Common myeloid progenitor, CD34-positive (primary cell): ENCODE measurements around the gene CCDC170.
A peak's percentile ranks its signal among the peaks of the same experiment; 100 is the strongest.
"Not testable (repeated sequence)": the region's sequence is repeated elsewhere in the genome, so short reads cannot be mapped to it uniquely, and the experiment has no call there.

Experiments used
- CTCF ChIA-PET: fragments of 350-600 bp; sonication (Branson Sonifier 250); formaldehyde crosslinking; loops from one replicate; lab custom pipeline; 2021; ENCODE audit warnings: antibody characterized with exemption; lab: Charles Lee
- POLR2A ChIA-PET: fragments of 350-600 bp; sonication (Branson Sonifier 250); formaldehyde crosslinking; loops from one replicate; lab custom pipeline; 2021; ENCODE audit warnings: antibody characterized with exemption; lab: Charles Lee
- DNase-seq, 3 donors: peaks; one replicate each; pipeline versions ENCODE4 v3.0.0 to v3.0.0-alpha.2; 2013
- H3K27ac ChIP-seq, 2 experiments: 1 replicate in 1 of 2; 2 replicates in 1 of 2; pipeline ENCODE4 v1.7.0; 2013; ENCODE audit warnings: inconsistent platforms in 2 of 2, low read length in 2 of 2, mild to moderate bottlenecking in 2 of 2, low read depth in 1 of 2, moderate library complexity in 1 of 2; ENCODE audit not compliant: severe bottlenecking in 2 of 2, insufficient read depth in 1 of 2, poor library complexity in 1 of 2
- H3K27me3 ChIP-seq, 5 experiments: replicated peaks in 2 of 5; 1 replicate in 3 of 5; 2 replicates in 2 of 5; pipeline versions ENCODE4 v1.6.1 to v1.7.0; 2013; ENCODE audit warnings: low read length in 4 of 5, mild to moderate bottlenecking in 2 of 5, moderate library complexity in 2 of 5, inconsistent platforms in 1 of 5; ENCODE audit not compliant: insufficient read depth in 5 of 5, control insufficient read depth in 4 of 5
- H3K36me3 ChIP-seq, 4 experiments: 1 replicate in 2 of 4; 2 replicates in 2 of 4; pipeline versions ENCODE4 v1.6.1 to v1.7.0; 2013; ENCODE audit warnings: low read length in 3 of 4, control low read depth in 1 of 4, mild to moderate bottlenecking in 1 of 4; ENCODE audit not compliant: control insufficient read depth in 4 of 4, insufficient read depth in 4 of 4
- H3K4me1 ChIP-seq, 4 experiments: 1 replicate in 3 of 4; 2 replicates in 1 of 4; pipeline versions ENCODE4 v1.6.1 to v1.7.1; 2013; ENCODE audit warnings: low read length in 3 of 4, mild to moderate bottlenecking in 3 of 4, control low read depth in 1 of 4, inconsistent platforms in 1 of 4, moderate library complexity in 1 of 4; ENCODE audit not compliant: control insufficient read depth in 4 of 4, insufficient read depth in 4 of 4; ENCODE audit errors: control extremely low read depth in 1 of 4
- H3K4me3 ChIP-seq, 7 experiments: 1 replicate in 4 of 7; 2 replicates in 3 of 7; pipeline versions ENCODE4 v1.5.1 to v1.7.0; 2013; ENCODE audit warnings: mild to moderate bottlenecking in 7 of 7, low read length in 6 of 7, moderate library complexity in 6 of 7, inconsistent platforms in 2 of 7, low read depth in 2 of 7, control low read depth in 1 of 7; ENCODE audit not compliant: insufficient read depth in 4 of 7, control insufficient read depth in 1 of 7; ENCODE audit errors: extremely low read depth in 1 of 7
- H3K9me3 ChIP-seq, 5 experiments: 1 replicate in 4 of 5; 2 replicates in 1 of 5; pipeline versions ENCODE4 v1.6.1 to v1.7.1; 2013; ENCODE audit warnings: low read length in 4 of 5, mild to moderate bottlenecking in 2 of 5, inconsistent platforms in 1 of 5, low read depth in 1 of 5, moderate library complexity in 1 of 5; ENCODE audit not compliant: control insufficient read depth in 4 of 5, insufficient read depth in 2 of 5; ENCODE audit errors: control extremely low read depth in 1 of 5
- WGBS: methylation state at CpG from one replicate; pipeline ENCODE4 v1.1.5; 2013; ENCODE audit not compliant: insufficient coverage; 5-methylcytosine and 5-hydroxymethylcytosine counted together

Gene CCDC170

DNA sequence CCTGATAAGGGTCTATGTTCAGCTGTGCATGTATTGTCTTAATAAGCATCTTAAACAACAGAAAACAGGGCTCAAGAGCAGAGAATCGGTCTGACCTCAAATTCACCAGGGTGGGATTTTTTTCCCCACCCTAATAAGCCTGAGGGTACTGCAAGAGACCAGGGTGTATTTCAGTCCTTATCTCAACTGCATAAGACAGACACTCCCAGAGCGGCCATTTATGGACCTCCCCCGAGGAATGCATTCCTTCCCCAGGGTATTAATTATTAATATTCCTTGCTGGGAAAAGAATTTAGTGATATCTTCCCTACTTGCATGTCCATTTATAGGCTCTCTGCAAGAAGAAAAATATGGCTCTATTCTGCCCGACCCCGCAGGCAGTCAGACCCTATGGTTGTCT lies 25.2 kb downstream of the CCDC170 start:
- H3K4me1 ChIP-seq, H3K36me3 ChIP-seq, POLR2A ChIA-PET, CTCF ChIA-PET, H3K4me3 ChIP-seq, H3K27me3 ChIP-seq, H3K27ac ChIP-seq: not testable (repeated sequence)
- WGBS = 100% methylated on average over 2 of the region's 5 CpGs
- peaks cover 0 to 29% (median 13%) of the 10 kb centered on the region in 5 experiments for H3K9me3 ChIP-seq
- DNase-seq = peak in 1 of 3 donors; percentile 5

- ChIA-PET CTCF (interaction anchor here (1.4 kb wide), 1 partner anchor 10 kb away, joined by 4 read pairs; no protein-coding TSS in a partner anchor), POLR2A (no interaction called here)
- Histone ChIP-seq H3K4me3 (no peak overlapping the region), H3K4me1 (no peaks in the 10 kb centered on the region), H3K27ac (no peak overlapping the region), H3K27me3 (no peaks in the 10 kb centered on the region), H3K36me3 (no peaks in the 10 kb centered on the region), H3K9me3 (peaks cover 2 to 29% (median 12%) of the 10 kb centered on the region in 5 experiments)
- DNase-seq = no peak
- WGBS = no CpG with 5 or more reads among the region's 1 CpG
Measured at GRCh38 chr6:151523034-151523433, 29.2 kb downstream of the CCDC170 start.

DNA sequence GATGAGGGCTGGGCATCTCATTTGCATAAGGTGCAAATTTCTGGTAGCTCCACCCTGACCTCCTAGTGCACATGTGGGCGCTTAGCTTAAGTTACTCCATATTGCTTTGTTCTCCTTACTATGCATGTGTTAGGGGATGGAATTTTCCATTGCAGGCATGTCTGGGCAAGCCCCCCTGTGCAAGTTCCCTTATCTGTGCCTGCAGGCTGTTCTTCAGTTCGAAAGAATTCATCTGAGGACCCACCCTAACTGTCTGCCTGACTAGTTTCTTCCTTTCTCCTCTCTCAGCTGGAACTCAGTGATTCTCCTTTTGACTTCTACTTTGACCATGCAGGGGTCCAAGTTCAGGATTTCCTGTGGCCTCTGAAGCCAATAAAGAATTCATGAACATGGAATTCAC lies 30.2 kb downstream of the CCDC170 start:
- Histone ChIP-seq H3K4me1 (no peaks in the 10 kb centered on the region), H3K27me3 (no peaks in the 10 kb centered on the region), H3K4me3 (no peak overlapping the region), H3K27ac (no peak overlapping the region), H3K36me3 (no peaks in the 10 kb centered on the region), H3K9me3 (peaks cover 2 to 20% (median 10%) of the 10 kb centered on the region in 5 experiments)
- POLR2A ChIA-PET = no interaction called here
- 73% methylated on average over 2 of the region's 2 CpGs for WGBS
- no peak for DNase-seq
- CTCF ChIA-PET = interaction anchor here (1.4 kb wide), 1 partner anchor 9 kb away, joined by 4 read pairs; no protein-coding TSS in a partner anchor

- H3K9me3 ChIP-seq = peaks cover 0 to 8% (median 0%) of the 10 kb centered on the region in 5 experiments
- H3K27ac ChIP-seq = no peak overlapping the region
- H3K4me3 ChIP-seq = no peak overlapping the region
- ChIA-PET POLR2A (no interaction called here), CTCF (no interaction called here)
- no peaks in the 10 kb centered on the region for H3K27me3 ChIP-seq
- DNase-seq = no peak
- H3K36me3 ChIP-seq = no peaks in the 10 kb centered on the region
- WGBS = no CpG with 5 or more reads among the region's 3 CpGs
- no peaks in the 10 kb centered on the region for H3K4me1 ChIP-seq
Measured at GRCh38 chr6:151534576-151534975, 40.8 kb downstream of the CCDC170 start.

DNA sequence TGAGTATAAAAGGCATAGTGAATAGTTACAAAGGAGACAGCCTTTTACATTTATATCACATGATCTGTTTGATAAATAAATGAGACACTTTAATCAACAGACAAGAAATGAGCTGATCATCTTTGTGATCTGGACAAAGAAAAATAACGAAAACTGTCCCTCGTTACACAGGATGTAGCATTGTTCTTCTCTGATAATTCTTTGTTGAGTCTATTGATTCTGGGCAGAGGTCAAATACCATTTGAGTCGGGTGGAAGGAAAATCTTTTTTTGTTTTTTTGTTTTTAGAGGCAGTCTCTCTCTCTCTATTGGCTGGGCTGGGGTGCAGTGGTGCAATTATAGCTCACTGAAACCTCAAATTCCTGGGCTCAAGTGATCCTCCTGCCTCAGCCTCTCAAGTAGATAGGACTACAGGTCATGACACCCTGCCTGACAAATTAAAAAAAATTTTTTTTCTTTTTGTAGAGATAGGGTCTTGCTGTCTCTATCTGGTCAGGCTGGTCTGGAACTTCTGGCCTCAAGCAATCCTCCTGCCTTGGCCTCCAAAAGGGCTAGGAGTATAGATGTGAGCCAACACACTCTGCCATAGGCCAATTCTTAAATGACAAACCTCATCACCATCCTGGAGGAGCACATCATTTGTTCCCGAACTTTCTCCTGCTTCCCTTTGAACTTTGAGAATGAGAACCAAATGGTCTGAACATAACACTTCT lies 41.8 kb downstream of the CCDC170 start:
- H3K27ac ChIP-seq = no peak overlapping the region
- WGBS = 100% methylated on average over 3 of the region's 4 CpGs
- no peak overlapping the region for H3K4me3 ChIP-seq
- DNase-seq = no peak
- no peaks in the 10 kb centered on the region for H3K4me1 ChIP-seq
- H3K36me3 ChIP-seq = no peaks in the 10 kb centered on the region
- peaks cover 0 to 18% (median 3%) of the 10 kb centered on the region in 5 experiments for H3K9me3 ChIP-seq
- POLR2A ChIA-PET = no interaction called here
- H3K27me3 ChIP-seq = no peaks in the 10 kb centered on the region
- CTCF ChIA-PET = no interaction called here

- no peaks in the 10 kb centered on the region for H3K27me3 ChIP-seq
- peaks cover 0 to 21% (median 3%) of the 10 kb centered on the region in 5 experiments for H3K9me3 ChIP-seq
- ChIA-PET POLR2A (no interaction called here), CTCF (no interaction called here)
- H3K27ac ChIP-seq = no peak overlapping the region
- no peak for DNase-seq
- H3K4me1 ChIP-seq = no peaks in the 10 kb centered on the region
- no peak overlapping the region for H3K4me3 ChIP-seq
- no peaks in the 10 kb centered on the region for H3K36me3 ChIP-seq
- WGBS = 96% methylated on average over 10 of the region's 10 CpGs
Measured at GRCh38 chr6:151536188-151536479, 42.3 kb downstream of the CCDC170 start.

DNA sequence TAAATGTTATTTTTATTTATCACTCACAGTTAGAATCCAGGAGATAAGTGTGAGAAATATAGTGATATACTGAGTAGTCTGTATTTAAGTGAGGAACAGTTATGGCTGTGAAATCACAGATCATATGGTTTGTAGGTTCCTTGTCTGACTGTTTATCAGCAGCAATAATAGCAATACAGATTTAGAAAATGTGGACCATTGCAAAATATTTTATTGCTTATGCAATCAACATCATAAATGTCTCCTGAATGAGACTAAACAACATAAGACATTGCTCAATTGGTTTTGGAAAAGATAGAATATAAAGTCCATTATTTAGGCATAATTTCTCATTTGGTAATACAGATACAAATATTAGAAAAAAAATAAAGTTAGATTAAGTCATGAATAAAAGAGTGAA lies 43.7 kb downstream of the CCDC170 start:
- Histone ChIP-seq H3K9me3 (peaks cover 0 to 17% (median 3%) of the 10 kb centered on the region in 5 experiments), H3K4me1 (no peaks in the 10 kb centered on the region), H3K27ac (no peak overlapping the region), H3K4me3 (no peak overlapping the region), H3K36me3 (no peaks in the 10 kb centered on the region), H3K27me3 (no peaks in the 10 kb centered on the region)
- DNase-seq = no peak
- ChIA-PET CTCF (no interaction called here), POLR2A (no interaction called here)
